ENCODE results near the gene PCSK4.

The PCSK4 gene

GRCh38 chr19:1491849-1492170 is 1.7 kb upstream of the PCSK4 start:
- no peak for TF ChIP-seq CTCF (conservative IDR thresholded peaks at IDR 0.05)
- TF ChIP-seq ZFX (IDR thresholded peaks at IDR 0.05) = no peak
- H3K27ac ChIP-seq = peak overlapping the region; percentile 72

- H3K27ac ChIP-seq = peak within 1 kb of the TSS; percentile 72
- TF ChIP-seq ZFX (IDR thresholded peaks at IDR 0.05) (peak; percentile 14; the same call in 1 of the 2 replicates), CTCF (conservative IDR thresholded peaks at IDR 0.05) (no peak)
Measured at GRCh38 chr19:1491114-1491848, 1.1 kb upstream of the PCSK4 start, which contains the start of gene REEP6. REEP6 (plus strand) TSS chr19:1491181; CDS start chr19:1491270, 89 bp downstream.

GRCh38 chr19:1489463-1490310 is 463 bp downstream of the PCSK4 start:
- peak overlapping the region; percentile 71 for H3K27ac ChIP-seq
- TF ChIP-seq CTCF (conservative IDR thresholded peaks at IDR 0.05) (no peak), ZFX (IDR thresholded peaks at IDR 0.05) (no peak)

- TF ChIP-seq ZFX (IDR thresholded peaks at IDR 0.05) = no peak
- H3K27ac ChIP-seq = no peak overlapping the region
Measured at GRCh38 chr19:1488282-1488601, 1.9 kb downstream of the PCSK4 start.

- TF ChIP-seq ZFX (IDR thresholded peaks at IDR 0.05) (no peak), CTCF (conservative IDR thresholded peaks at IDR 0.05) (no peak)
- H3K27ac ChIP-seq = no peak overlapping the region
Measured at GRCh38 chr19:1487576-1488281, 2.4 kb downstream of the PCSK4 start.

GRCh38 chr19:1486720-1487575 is 3.2 kb downstream of the PCSK4 start:
- no peak overlapping the region for H3K27ac ChIP-seq
- TF ChIP-seq ZFX (IDR thresholded peaks at IDR 0.05) (no peak), CTCF (conservative IDR thresholded peaks at IDR 0.05) (no peak)

GRCh38 chr19:1483979-1484428 is 6.1 kb downstream of the PCSK4 start:
- TF ChIP-seq CTCF (conservative IDR thresholded peaks at IDR 0.05) (no peak), ZFX (IDR thresholded peaks at IDR 0.05) (no peak)
- no peak overlapping the region for H3K27ac ChIP-seq

Measured in C4-2B (cell line).